Tibial nerve (tissue), 4 donors: ENCODE results near the gene DDA1. TPM values are rescaled to one million over a fixed set of nuclear protein-coding genes. Genes with fewer than 3 reads are reported as not detected.

Experiments
- DNase-seq, 2 donors: peaks; one replicate each; pipeline ENCODE4 v3.0.0-alpha.2; 2019; ENCODE audit warnings: low spot score in 2 of 2
- H3K27ac ChIP-seq, 4 donors: fragments of 200-600 bp; sonication (generic) in 3 of 4; one replicate each; pipeline ENCODE4 v1.5.1; 2017 to 2019; ENCODE audit warnings: mild to moderate bottlenecking in 1 of 4
- H3K27me3 ChIP-seq, 2 donors: fragments of 200-600 bp; sonication (generic) in 1 of 2; one replicate each; pipeline versions ENCODE4 v1.5.1 to v1.6.0; 2017 to 2019
- H3K36me3 ChIP-seq, 3 donors: fragments of 200-600 bp; sonication (generic); one replicate each; pipeline ENCODE4 v1.5.1; 2018 to 2019
- H3K4me1 ChIP-seq, 4 donors: fragments of 200-600 bp; sonication (generic) in 3 of 4; one replicate each; pipeline ENCODE4 v1.5.1; 2017 to 2019
- H3K4me3 ChIP-seq, 4 donors: fragments of 200-600 bp; sonication (generic) in 3 of 4; one replicate each; pipeline ENCODE4 v1.5.1; 2017 to 2019; ENCODE audit warnings: mild to moderate bottlenecking in 1 of 4, moderate library complexity in 1 of 4
- H3K9me3 ChIP-seq, 4 donors: fragments of 200-600 bp; sonication (generic) in 3 of 4; one replicate each; pipeline ENCODE4 v1.5.1; 2017 to 2019
- EP300 ChIP-seq, 2 donors: sonication (generic); formaldehyde crosslinking; IDR thresholded peaks; one replicate each; pipeline ENCODE4 v1.6.1; 2017; ENCODE audit warnings: antibody characterized with exemption in 2 of 2, mild to moderate bottlenecking in 1 of 2
- POLR2A ChIP-seq, 2 donors: fragments of 450-650 bp; IDR thresholded peaks; one replicate each; pipeline ENCODE4 v1.6.1; 2017; ENCODE audit warnings: antibody characterized with exemption in 2 of 2, mild to moderate bottlenecking in 2 of 2, moderate library complexity in 2 of 2
- WGBS, 2 donors: methylation state at CpG; one replicate each; pipeline ENCODE4 v1.1.5; 2018; 5-methylcytosine and 5-hydroxymethylcytosine counted together
- total RNA-seq, 4 donors: library from RNA; depleted of rRNA; stranded (reverse); fragments of >200 nt; gene quantifications; one replicate each; pipeline ENCODE4 v1.1.0, GENCODE V29; 2016
- TF ChIP-seq, protein P1 (sequence below), 5 experiments: fragments of 200-600 bp in 3 of 5; fragments of 450-650 bp in 2 of 5; sonication (generic) in 3 of 5; IDR thresholded peaks; one replicate each; pipeline ENCODE4 v1.5.1; 2016 to 2019; ENCODE audit warnings: antibody characterized with exemption in 5 of 5, mild to moderate bottlenecking in 3 of 5, moderate library complexity in 2 of 5

DDA1 gene
- total RNA-seq, 4 donors from 2014 or later = 5.7 to 14.7 (median 7.8) TPM

DNA sequence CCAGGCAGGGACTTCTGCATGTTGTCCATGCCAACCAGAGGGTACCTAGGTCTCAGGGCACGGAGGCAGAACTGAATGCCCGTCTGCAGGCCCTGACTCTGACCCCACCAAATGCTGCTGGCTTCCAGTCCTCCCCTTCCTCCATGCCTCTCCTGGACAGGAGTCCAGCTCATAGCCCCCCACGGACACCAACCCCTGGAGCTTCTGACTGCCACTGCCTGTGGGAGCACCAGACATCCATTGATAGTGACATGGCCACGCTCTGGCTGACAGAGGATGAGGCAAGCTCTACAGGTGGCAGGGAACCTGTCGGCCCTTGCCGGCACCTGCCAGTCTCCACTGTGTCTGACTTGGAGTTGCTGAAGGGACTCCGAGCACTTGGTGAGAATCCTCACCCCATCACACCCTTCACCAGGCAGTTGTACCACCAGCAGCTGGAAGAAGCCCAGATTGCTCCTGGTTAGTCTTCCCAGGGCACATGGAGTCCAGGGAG lies 25.8 kb upstream of the DDA1 start:
- no peak overlapping the region for H3K27ac ChIP-seq
- TF ChIP-seq EP300 (IDR thresholded peaks at IDR 0.05) (no peak), POLR2A (IDR thresholded peaks at IDR 0.05) (no peak)
- TF ChIP-seq, protein P1, sequence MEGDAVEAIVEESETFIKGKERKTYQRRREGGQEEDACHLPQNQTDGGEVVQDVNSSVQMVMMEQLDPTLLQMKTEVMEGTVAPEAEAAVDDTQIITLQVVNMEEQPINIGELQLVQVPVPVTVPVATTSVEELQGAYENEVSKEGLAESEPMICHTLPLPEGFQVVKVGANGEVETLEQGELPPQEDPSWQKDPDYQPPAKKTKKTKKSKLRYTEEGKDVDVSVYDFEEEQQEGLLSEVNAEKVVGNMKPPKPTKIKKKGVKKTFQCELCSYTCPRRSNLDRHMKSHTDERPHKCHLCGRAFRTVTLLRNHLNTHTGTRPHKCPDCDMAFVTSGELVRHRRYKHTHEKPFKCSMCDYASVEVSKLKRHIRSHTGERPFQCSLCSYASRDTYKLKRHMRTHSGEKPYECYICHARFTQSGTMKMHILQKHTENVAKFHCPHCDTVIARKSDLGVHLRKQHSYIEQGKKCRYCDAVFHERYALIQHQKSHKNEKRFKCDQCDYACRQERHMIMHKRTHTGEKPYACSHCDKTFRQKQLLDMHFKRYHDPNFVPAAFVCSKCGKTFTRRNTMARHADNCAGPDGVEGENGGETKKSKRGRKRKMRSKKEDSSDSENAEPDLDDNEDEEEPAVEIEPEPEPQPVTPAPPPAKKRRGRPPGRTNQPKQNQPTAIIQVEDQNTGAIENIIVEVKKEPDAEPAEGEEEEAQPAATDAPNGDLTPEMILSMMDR (IDR thresholded peaks at IDR 0.05) = no peak
- peaks cover 0 to 26% (median 0%) of the 10 kb centered on the region in 3 donors for H3K36me3 ChIP-seq
- H3K9me3 ChIP-seq = no peaks in the 10 kb centered on the region
- peaks cover 0 to 25% of the 10 kb centered on the region in 2 donors for H3K27me3 ChIP-seq
- 86 to 94% methylated on average over 3 to 4 of the region's 7 CpGs for WGBS, 2 donors
- no peak for DNase-seq
- H3K4me3 ChIP-seq = no peak overlapping the region
- peaks cover 0 to 19% (median 12%) of the 10 kb centered on the region in 4 donors for H3K4me1 ChIP-seq

DNA sequence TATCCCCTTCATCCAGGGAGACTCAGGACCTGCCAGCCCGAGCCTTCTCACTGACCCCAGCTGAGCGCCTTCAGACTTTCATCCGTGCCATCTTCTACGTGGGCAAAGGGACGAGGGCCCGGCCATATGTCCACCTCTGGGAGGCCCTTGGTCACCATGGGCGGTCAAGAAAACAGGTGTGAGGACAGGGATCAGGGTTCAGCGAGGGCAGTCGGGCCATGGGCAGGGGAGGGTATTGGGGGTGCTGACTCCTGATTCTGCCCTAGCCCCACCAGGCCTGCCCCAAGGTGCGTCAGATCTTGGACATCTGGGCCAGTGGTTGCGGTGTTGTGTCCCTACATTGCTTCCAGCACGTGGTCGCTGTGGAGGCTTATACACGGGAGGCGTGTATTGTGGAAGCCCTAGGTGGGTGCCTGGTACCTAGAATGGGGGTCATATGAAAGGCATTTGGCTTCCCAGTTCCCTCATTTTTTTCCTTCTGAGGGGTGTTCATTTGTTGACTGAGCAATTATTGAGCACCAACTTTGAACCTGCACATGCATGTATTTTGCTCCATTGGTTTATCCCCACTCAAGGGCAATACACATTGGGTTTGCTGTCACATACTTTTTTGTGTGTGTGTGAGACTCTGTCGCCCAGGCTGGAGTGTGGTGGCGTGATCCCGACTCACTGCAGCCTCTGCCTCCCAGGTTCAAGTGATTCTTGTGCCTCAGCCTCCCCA lies 23.8 kb upstream of the DDA1 start:
- Histone ChIP-seq H3K4me3 (no peak overlapping the region), H3K27me3 (peaks cover 0 to 25% of the 10 kb centered on the region in 2 donors), H3K4me1 (peaks cover 0 to 24% (median 12%) of the 10 kb centered on the region in 4 donors), H3K36me3 (peaks cover 0 to 20% (median 0%) of the 10 kb centered on the region in 3 donors), H3K27ac (no peak overlapping the region), H3K9me3 (no peaks in the 10 kb centered on the region)
- no peak for DNase-seq
- WGBS, 2 donors = 88 to 92% methylated on average over 16 of the region's 18 CpGs
- TF ChIP-seq POLR2A (IDR thresholded peaks at IDR 0.05) (no peak), EP300 (IDR thresholded peaks at IDR 0.05) (no peak)
- TF ChIP-seq, protein P1 (IDR thresholded peaks at IDR 0.05) = no peak

DNA sequence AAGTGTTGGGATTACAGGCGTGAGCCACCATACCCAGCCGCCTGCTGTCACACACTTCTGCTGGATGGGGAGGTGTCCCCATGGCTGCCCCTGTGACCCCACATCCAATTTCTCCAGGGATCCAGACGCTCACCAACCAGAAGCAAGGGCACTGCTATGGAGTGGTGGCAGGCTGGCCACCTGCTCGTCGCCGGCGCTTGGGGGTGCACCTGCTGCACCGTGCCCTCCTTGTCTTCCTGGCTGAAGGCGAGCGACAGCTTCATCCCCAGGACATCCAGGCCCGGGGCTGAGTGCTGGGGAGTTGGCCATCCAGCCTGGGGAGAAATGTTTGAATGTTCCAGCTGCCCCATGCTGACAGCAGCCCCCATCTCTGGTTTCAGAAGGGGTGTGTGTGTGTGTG lies 23.1 kb upstream of the DDA1 start:
- H3K4me1 ChIP-seq = peaks cover 0 to 24% (median 12%) of the 10 kb centered on the region in 4 donors
- 89 to 91% methylated on average over 8 to 11 of the region's 11 CpGs for WGBS, 2 donors
- H3K27ac ChIP-seq = no peak overlapping the region
- H3K36me3 ChIP-seq = peaks cover 0 to 20% (median 0%) of the 10 kb centered on the region in 3 donors
- no peak for DNase-seq
- no peak overlapping the region for H3K4me3 ChIP-seq
- H3K27me3 ChIP-seq = peaks cover 0 to 22% of the 10 kb centered on the region in 2 donors
- H3K9me3 ChIP-seq = no peaks in the 10 kb centered on the region
- TF ChIP-seq EP300 (IDR thresholded peaks at IDR 0.05) (no peak), POLR2A (IDR thresholded peaks at IDR 0.05) (no peak)
- TF ChIP-seq, protein P1 (IDR thresholded peaks at IDR 0.05) = no peak

DNA sequence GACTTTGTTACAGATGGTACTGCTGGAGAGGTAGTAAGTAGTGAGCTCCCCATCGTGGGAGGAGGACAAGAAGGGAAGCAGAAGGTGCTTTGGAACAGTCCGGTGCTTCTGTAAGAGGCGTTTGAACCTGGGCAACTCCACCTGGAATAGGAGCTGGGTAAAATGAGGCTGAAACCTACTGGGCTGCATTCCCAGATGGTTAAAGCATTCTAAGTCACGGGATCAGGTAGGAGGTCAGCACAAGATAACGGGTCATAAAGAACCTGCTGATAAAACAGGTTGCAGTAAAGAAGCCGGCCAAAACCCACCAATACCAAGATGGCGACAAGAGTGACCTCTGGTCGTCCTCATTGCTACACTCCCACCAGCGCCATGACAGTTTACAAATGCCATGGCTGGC lies 22.6 kb upstream of the DDA1 start:
- no peak overlapping the region for H3K4me3 ChIP-seq
- H3K36me3 ChIP-seq = peaks cover 0 to 20% (median 0%) of the 10 kb centered on the region in 3 donors
- no peaks in the 10 kb centered on the region for H3K9me3 ChIP-seq
- H3K27ac ChIP-seq = no peak overlapping the region
- DNase-seq = no peak
- TF ChIP-seq EP300 (IDR thresholded peaks at IDR 0.05) = no peak
- no peak for TF ChIP-seq POLR2A (IDR thresholded peaks at IDR 0.05)
- TF ChIP-seq, protein P1 (IDR thresholded peaks at IDR 0.05) = no peak
- peaks cover 0 to 17% of the 10 kb centered on the region in 2 donors for H3K27me3 ChIP-seq
- peaks cover 0 to 19% (median 8%) of the 10 kb centered on the region in 4 donors for H3K4me1 ChIP-seq
- WGBS, 2 donors = 87 to 90% methylated on average over 9 of the region's 9 CpGs

DNA sequence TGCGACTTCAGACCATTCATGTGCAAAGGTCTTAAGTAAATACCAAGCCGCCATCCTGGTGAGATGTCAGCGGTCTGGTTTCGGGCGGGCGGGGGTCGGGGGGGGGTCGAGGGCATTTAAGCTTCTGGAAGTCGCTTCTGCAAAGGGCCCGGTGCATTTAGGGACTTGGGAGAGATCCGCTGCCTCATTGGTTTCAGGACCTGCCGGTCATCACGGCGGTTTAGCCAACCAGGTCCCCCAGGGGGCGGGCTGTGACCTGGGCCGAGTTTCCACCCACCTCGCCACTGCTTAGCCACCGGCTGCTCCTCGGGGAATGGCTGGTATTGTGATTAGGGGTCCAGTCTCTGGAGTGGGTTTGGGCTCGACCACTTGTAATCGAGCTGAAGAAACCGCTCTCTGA lies 19.9 kb upstream of the DDA1 start:
- Histone ChIP-seq H3K9me3 (no peaks in the 10 kb centered on the region), H3K27me3 (no peaks in the 10 kb centered on the region), H3K4me3 (no peak overlapping the region), H3K4me1 (peaks cover 0 to 22% (median 7%) of the 10 kb centered on the region in 4 donors), H3K27ac (no peak overlapping the region), H3K36me3 (peaks cover 0 to 20% (median 0%) of the 10 kb centered on the region in 3 donors)
- no peak for TF ChIP-seq EP300 (IDR thresholded peaks at IDR 0.05)
- TF ChIP-seq, protein P1 (IDR thresholded peaks at IDR 0.05) = no peak
- TF ChIP-seq POLR2A (IDR thresholded peaks at IDR 0.05) = no peak
- 13 to 15% methylated on average over 18 to 22 of the region's 22 CpGs for WGBS, 2 donors
- no peak for DNase-seq
